ENCODE results near the gene B3GNT5.
A peak's percentile ranks its signal among the peaks of the same experiment; 100 is the strongest.

The B3GNT5 gene
- total RNA-seq = 0.87 to 40.2 (median 3.1) reads per million in 9 experiments

- DNase-seq = no peak
- peak within 1 kb of the TSS; percentile 77 to 78 for H3K4me3 Mint-ChIP-seq
- ATAC-seq (replicated peaks) = peak; percentile 49
- H3K36me3 Mint-ChIP-seq (ENCODE audit: insufficient read depth) = no peaks in the 10 kb centered on the region
- peak within 1 kb of the TSS in 1 of 2 donors; percentile 14 for H3K27ac Mint-ChIP-seq
- H3K4me1 Mint-ChIP-seq (ENCODE audit: low read depth in 2 of 2) = peaks cover 6 to 9% of the 10 kb centered on the region in 2 donors
- no peaks in the 10 kb centered on the region for H3K9me3 Mint-ChIP-seq
- H3K27me3 Mint-ChIP-seq = peaks cover 11 to 14% of the 10 kb centered on the region in 2 donors
Observed at GRCh38 chr3:183252973-183253527, at the start of gene B3GNT5. B3GNT5 (plus strand) TSS chr3:183253253; CDS start chr3:183269799, 16,546 bp downstream.

- peaks cover 8 to 13% of the 10 kb centered on the region in 2 donors for H3K4me1 Mint-ChIP-seq (ENCODE audit: low read depth in 2 of 2)
- peak overlapping the region in 1 of 2 donors; percentile 35 for H3K27ac Mint-ChIP-seq
- no peak overlapping the region for H3K4me3 Mint-ChIP-seq
- no peaks in the 10 kb centered on the region for H3K27me3 Mint-ChIP-seq
- ATAC-seq (replicated peaks) (no peak), DNase-seq (no peak)
- H3K9me3 Mint-ChIP-seq = peaks cover 0 to 1% of the 10 kb centered on the region in 2 donors
- H3K36me3 Mint-ChIP-seq (ENCODE audit: insufficient read depth) = no peaks in the 10 kb centered on the region
Observed at GRCh38 chr3:183203670-183204069, 49.4 kb upstream of the B3GNT5 start.

- H3K4me1 Mint-ChIP-seq (ENCODE audit: low read depth in 2 of 2) = no peaks in the 10 kb centered on the region
- H3K36me3 Mint-ChIP-seq (ENCODE audit: insufficient read depth) = no peaks in the 10 kb centered on the region
- no peaks in the 10 kb centered on the region for H3K27me3 Mint-ChIP-seq
- no peak overlapping the region for H3K4me3 Mint-ChIP-seq
- no peak overlapping the region for H3K27ac Mint-ChIP-seq
- peaks cover 0 to 1% of the 10 kb centered on the region in 2 donors for H3K9me3 Mint-ChIP-seq
- ATAC-seq (replicated peaks) (no peak), DNase-seq (no peak)
Observed at GRCh38 chr3:183208260-183208659, 44.8 kb upstream of the B3GNT5 start.

- Mint-ChIP-seq H3K27me3 (no peaks in the 10 kb centered on the region), H3K36me3 (ENCODE audit: insufficient read depth) (no peaks in the 10 kb centered on the region), H3K9me3 (no peaks in the 10 kb centered on the region), H3K4me1 (ENCODE audit: low read depth in 2 of 2) (no peaks in the 10 kb centered on the region), H3K4me3 (no peak overlapping the region), H3K27ac (no peak overlapping the region)
- no peak for DNase-seq
- no peak for ATAC-seq (replicated peaks)
Observed at GRCh38 chr3:183208800-183209199, 44.3 kb upstream of the B3GNT5 start.

GRCh38 chr3:183210341-183210740, 42.7 kb upstream of the B3GNT5 start:
- H3K9me3 Mint-ChIP-seq = no peaks in the 10 kb centered on the region
- no peaks in the 10 kb centered on the region for H3K4me1 Mint-ChIP-seq (ENCODE audit: low read depth in 2 of 2)
- DNase-seq (no peak), ATAC-seq (replicated peaks) (no peak)
- no peak overlapping the region for H3K4me3 Mint-ChIP-seq
- H3K27ac Mint-ChIP-seq = no peak overlapping the region
- H3K36me3 Mint-ChIP-seq (ENCODE audit: insufficient read depth) = no peaks in the 10 kb centered on the region
- no peaks in the 10 kb centered on the region for H3K27me3 Mint-ChIP-seq

GRCh38 chr3:183210862-183211341, 42.2 kb upstream of the B3GNT5 start:
- no peak for ATAC-seq (replicated peaks)

GRCh38 chr3:183211352-183211751, 41.7 kb upstream of the B3GNT5 start:
- Mint-ChIP-seq H3K4me1 (ENCODE audit: low read depth in 2 of 2) (no peaks in the 10 kb centered on the region), H3K27ac (no peak overlapping the region), H3K36me3 (ENCODE audit: insufficient read depth) (no peaks in the 10 kb centered on the region), H3K4me3 (no peak overlapping the region), H3K27me3 (no peaks in the 10 kb centered on the region), H3K9me3 (no peaks in the 10 kb centered on the region)
- no peak for DNase-seq
- no peak for ATAC-seq (replicated peaks)

More at GRCh38 chr3:183210862-183211341, 42.2 kb upstream of the B3GNT5 start:
- H3K4me3 Mint-ChIP-seq = no peak overlapping the region
- no peaks in the 10 kb centered on the region for H3K27me3 Mint-ChIP-seq
- no peak overlapping the region for H3K27ac Mint-ChIP-seq
- no peaks in the 10 kb centered on the region for H3K4me1 Mint-ChIP-seq (ENCODE audit: low read depth in 2 of 2)
- no peaks in the 10 kb centered on the region for H3K9me3 Mint-ChIP-seq
- no peaks in the 10 kb centered on the region for H3K36me3 Mint-ChIP-seq (ENCODE audit: insufficient read depth)
- DNase-seq = no peak

GRCh38 chr3:183212096-183212495, 41.0 kb upstream of the B3GNT5 start:
- H3K9me3 Mint-ChIP-seq = no peaks in the 10 kb centered on the region
- DNase-seq (no peak), ATAC-seq (replicated peaks) (no peak)
- H3K36me3 Mint-ChIP-seq (ENCODE audit: insufficient read depth) = no peaks in the 10 kb centered on the region
- no peaks in the 10 kb centered on the region for H3K27me3 Mint-ChIP-seq
- H3K4me1 Mint-ChIP-seq (ENCODE audit: low read depth in 2 of 2) = no peaks in the 10 kb centered on the region
- H3K27ac Mint-ChIP-seq = no peak overlapping the region
- H3K4me3 Mint-ChIP-seq = no peak overlapping the region

GRCh38 chr3:183212565-183212964, 40.5 kb upstream of the B3GNT5 start:
- Mint-ChIP-seq H3K27ac (no peak overlapping the region), H3K4me1 (ENCODE audit: low read depth in 2 of 2) (no peaks in the 10 kb centered on the region), H3K4me3 (no peak overlapping the region), H3K27me3 (no peaks in the 10 kb centered on the region), H3K9me3 (no peaks in the 10 kb centered on the region), H3K36me3 (ENCODE audit: insufficient read depth) (no peaks in the 10 kb centered on the region)
- no peak for DNase-seq
- peak; percentile 39 for ATAC-seq (replicated peaks)

- no peak for ATAC-seq (replicated peaks)
- H3K4me3 Mint-ChIP-seq = no peak overlapping the region
- DNase-seq = no peak
- H3K27me3 Mint-ChIP-seq = no peaks in the 10 kb centered on the region
- H3K36me3 Mint-ChIP-seq (ENCODE audit: insufficient read depth) = no peaks in the 10 kb centered on the region
- H3K9me3 Mint-ChIP-seq = no peaks in the 10 kb centered on the region
- H3K4me1 Mint-ChIP-seq (ENCODE audit: low read depth in 2 of 2) = no peaks in the 10 kb centered on the region
- no peak overlapping the region for H3K27ac Mint-ChIP-seq
Observed at GRCh38 chr3:183213415-183214276, 39.4 kb upstream of the B3GNT5 start.

- ATAC-seq (replicated peaks) (no peak), DNase-seq (no peak)
- Mint-ChIP-seq H3K27ac (no peak overlapping the region), H3K36me3 (ENCODE audit: insufficient read depth) (no peaks in the 10 kb centered on the region), H3K9me3 (no peaks in the 10 kb centered on the region), H3K4me3 (no peak overlapping the region), H3K27me3 (no peaks in the 10 kb centered on the region), H3K4me1 (ENCODE audit: low read depth in 2 of 2) (no peaks in the 10 kb centered on the region)
Observed at GRCh38 chr3:183214277-183214612, 38.8 kb upstream of the B3GNT5 start.

GRCh38 chr3:183215591-183216202, 37.4 kb upstream of the B3GNT5 start:
- Mint-ChIP-seq H3K4me3 (no peak overlapping the region), H3K27me3 (no peaks in the 10 kb centered on the region), H3K9me3 (no peaks in the 10 kb centered on the region), H3K36me3 (ENCODE audit: insufficient read depth) (no peaks in the 10 kb centered on the region), H3K4me1 (ENCODE audit: low read depth in 2 of 2) (no peaks in the 10 kb centered on the region), H3K27ac (no peak overlapping the region)
- ATAC-seq (replicated peaks) (no peak), DNase-seq (no peak)

GRCh38 chr3:183217548-183218332, 35.3 kb upstream of the B3GNT5 start:
- ATAC-seq (replicated peaks) (no peak), DNase-seq (no peak)
- H3K9me3 Mint-ChIP-seq = no peaks in the 10 kb centered on the region
- no peak overlapping the region for H3K27ac Mint-ChIP-seq
- H3K27me3 Mint-ChIP-seq = no peaks in the 10 kb centered on the region
- no peaks in the 10 kb centered on the region for H3K36me3 Mint-ChIP-seq (ENCODE audit: insufficient read depth)
- H3K4me3 Mint-ChIP-seq = no peak overlapping the region
- H3K4me1 Mint-ChIP-seq (ENCODE audit: low read depth in 2 of 2) = no peaks in the 10 kb centered on the region
